GM12874 (cell line): ENCODE measurements around the gene CTBP2.

Source experiments
- TF ChIP-seq, protein P1 (sequence below): IDR thresholded peaks from 2 replicates; pipeline ENCODE4 v1.5.1; 2011; ENCODE audit warnings: low read depth, mild to moderate bottlenecking, control low read depth, low read length, moderate library complexity; ENCODE audit not compliant: insufficient read depth

CTBP2 gene

DNA sequence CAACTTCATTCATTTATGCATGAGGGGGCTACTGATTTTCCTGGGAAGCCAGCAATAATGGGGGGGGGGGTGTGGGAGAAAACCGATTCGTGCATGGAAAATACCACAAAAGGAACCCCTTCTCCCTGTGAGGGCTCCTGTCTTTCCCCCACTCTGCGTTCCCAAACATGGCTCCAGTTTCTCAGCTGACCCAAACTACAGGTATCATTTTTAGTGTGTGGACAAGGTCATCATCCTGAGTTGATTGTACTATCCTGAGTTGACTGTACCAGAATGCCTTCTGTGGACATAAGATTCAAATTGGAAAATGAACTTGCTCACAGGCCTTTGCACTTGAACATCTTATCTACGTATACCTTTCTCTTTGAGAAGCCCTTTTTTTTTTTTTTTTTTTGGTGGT, 168.5 kb downstream of the CTBP2 start:
- TF ChIP-seq, protein P1, sequence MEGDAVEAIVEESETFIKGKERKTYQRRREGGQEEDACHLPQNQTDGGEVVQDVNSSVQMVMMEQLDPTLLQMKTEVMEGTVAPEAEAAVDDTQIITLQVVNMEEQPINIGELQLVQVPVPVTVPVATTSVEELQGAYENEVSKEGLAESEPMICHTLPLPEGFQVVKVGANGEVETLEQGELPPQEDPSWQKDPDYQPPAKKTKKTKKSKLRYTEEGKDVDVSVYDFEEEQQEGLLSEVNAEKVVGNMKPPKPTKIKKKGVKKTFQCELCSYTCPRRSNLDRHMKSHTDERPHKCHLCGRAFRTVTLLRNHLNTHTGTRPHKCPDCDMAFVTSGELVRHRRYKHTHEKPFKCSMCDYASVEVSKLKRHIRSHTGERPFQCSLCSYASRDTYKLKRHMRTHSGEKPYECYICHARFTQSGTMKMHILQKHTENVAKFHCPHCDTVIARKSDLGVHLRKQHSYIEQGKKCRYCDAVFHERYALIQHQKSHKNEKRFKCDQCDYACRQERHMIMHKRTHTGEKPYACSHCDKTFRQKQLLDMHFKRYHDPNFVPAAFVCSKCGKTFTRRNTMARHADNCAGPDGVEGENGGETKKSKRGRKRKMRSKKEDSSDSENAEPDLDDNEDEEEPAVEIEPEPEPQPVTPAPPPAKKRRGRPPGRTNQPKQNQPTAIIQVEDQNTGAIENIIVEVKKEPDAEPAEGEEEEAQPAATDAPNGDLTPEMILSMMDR: no peak

DNA sequence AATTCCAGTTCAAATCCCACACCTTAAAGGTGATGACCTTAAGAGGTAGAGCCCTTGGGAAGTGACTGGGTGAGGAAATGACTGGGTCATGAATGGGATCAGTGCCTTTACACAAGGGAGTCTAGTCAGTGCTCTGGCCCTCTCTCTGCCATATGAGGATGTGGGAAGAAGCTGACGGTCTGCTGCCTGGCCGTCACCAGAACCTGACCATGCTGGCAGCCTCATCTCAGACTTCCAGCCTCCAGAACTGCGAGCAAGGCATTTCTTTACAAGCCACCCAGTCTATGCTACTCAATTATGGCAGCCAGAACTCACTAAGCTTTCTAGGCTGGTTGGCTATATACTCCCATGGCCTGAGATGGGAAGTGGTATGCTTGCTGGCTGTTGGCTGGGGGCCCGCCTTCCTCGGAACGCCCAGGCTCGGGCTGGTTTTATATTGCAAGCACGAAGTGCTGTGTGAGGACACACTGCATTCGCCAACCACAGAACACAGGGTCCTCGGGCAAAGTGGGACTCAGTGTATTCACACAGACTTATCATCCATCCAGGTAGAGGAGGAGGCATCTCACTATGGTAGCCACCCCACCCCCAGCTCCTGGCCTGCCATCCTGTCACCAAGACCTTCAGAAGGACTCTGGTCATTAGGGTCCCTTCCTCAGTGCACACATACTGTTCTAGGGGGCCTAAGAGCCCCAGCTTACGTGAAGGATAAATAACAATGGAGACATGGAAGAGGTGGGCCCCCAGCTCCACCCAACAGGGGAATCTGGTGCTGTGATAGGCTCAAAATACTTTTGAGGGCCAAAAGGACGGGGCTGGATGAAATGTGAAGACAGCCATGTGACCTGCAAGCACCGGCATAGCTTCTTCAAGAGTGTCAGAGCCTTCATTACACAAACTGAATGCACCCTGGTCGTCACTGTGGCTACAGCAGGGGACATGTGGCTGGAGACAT, 169.4 kb downstream of the CTBP2 start:
- TF ChIP-seq, protein P1: no peak

DNA sequence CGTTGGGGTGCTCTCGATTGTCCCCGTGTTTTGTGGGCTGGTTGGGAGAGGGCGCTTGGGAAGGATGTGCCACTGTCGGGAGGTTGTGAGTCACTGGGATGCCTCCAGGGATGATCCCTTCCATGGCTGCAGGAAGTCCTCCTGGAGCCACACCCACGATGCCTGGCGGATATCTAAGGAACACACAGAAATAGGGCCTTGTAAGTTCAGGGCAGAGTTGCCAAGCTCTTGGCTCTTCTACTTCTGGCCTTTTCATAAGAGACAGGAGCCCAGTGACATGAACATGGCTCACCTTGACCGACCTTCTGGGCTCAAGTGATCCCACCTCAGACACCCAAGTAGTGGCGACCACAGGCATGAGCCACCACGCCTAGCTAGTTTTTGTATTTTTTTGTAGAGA, 170.8 kb downstream of the CTBP2 start:
- TF ChIP-seq, protein P1: no peak

DNA sequence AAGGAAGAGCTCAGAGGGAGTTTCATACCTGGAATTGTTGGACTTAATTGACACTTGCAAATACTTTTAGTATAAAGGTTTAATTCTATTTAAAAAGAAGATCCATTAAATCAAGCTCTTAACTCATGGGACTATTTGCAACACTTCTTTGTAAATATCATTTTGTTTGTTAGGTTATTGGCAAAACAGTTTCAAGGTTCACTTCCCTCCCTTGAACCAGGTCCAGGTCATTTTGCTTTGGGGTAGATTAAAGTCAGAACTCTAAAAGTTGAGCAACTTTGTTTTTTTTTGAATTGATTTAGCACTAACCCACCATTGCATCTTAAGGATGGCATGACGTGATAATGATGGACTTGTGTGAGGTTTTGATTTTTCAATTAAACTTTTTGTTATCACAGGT, 172.6 kb downstream of the CTBP2 start:
- TF ChIP-seq, protein P1: no peak

DNA sequence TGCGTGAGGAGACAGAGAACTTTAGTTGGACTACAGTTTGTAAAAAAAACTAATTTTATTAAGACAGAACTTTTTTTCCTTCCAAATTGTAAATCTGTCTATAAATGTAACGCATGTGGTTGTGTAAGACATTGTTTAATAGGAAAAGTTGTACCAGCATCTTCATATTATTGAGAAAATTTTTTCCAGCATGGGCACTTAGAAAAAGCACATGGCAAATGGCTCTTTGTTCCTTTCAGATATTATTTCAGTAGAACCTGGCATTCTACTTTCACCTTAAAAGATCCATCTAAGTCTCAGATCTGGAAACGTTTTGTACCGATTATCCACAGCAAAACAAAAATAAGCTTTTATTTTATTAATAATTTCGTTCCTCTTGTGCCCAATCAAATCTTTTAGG, 175.2 kb downstream of the CTBP2 start:
- TF ChIP-seq, protein P1: no peak

DNA sequence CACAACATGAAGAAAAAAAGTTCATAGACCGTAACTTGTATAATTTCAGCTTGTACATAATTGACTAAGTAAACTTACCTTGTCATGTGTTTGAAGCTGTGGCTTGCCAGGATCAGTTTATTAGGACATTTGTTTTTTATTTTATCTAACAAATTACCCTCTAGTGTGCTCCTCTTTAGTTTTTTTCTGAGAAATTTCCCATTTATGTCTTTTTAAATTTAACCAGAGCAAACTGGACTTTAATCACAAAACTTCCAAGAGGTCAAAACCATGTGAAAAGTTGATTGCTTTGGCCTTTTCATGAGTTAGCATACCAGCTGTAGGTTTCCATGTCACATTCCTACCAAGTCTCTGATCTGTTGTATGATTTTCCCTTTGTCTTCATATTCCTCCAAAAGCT, 176.0 kb downstream of the CTBP2 start:
- TF ChIP-seq, protein P1: no peak

DNA sequence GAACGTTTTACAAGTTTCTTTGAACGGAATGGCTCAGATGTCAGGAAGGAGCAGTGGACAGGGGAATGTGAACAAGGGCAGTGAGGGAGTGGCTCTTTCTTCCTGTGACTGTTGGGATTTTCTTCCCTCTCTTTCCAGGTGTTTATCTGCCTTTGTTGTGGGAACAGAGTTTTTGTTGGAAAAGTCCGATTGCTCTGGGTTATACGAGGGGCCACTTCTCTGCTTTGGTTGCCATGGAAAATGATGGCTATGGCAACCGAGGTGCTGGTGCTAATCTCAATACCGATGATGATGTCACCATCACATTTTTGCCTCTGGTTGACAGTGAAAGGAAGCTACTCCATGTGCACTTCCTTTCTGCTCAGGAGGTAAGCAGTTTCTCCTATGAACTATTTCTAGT, 177.0 kb downstream of the CTBP2 start:
- TF ChIP-seq, protein P1: no peak
